HEK293 (cell line): ENCODE results near the gene IZUMO2.

Experiments used
- CTCF ChIA-PET: fragments of 350-600 bp; formaldehyde crosslinking; extraction: SDS; loops from one replicate; lab custom pipeline; 2021; ENCODE audit warnings: antibody characterized with exemption; lab: Yijun Ruan, JAX
- POLR2A ChIA-PET: fragments of 300-600 bp; formaldehyde crosslinking; extraction: SDS; loops from one replicate; lab custom pipeline; 2020; ENCODE audit warnings: antibody characterized with exemption, inconsistent platforms; lab: Yijun Ruan, JAX
- H3K27ac ChIP-seq: fragments of 200-500 bp; sonication (Bioruptor generic); 2 replicates; pipeline ENCODE4 v1.5.1; 2014; ENCODE audit warnings: low read depth, low read length, control low read depth, inconsistent platforms; ENCODE audit errors: extremely low read depth
- H3K36me3 ChIP-seq, 2 experiments: fragments of 200-500 bp in 1 of 2; sonication (Bioruptor generic) in 1 of 2; 1 replicate in 1 of 2; 2 replicates in 1 of 2; pipeline ENCODE4 v1.5.1; 2014 to 2017; ENCODE audit warnings: inconsistent platforms in 2 of 2, low read length in 2 of 2; ENCODE audit not compliant: control insufficient read depth in 2 of 2, insufficient read depth in 1 of 2
- H3K4me1 ChIP-seq: fragments of 200-500 bp; sonication (Bioruptor generic); 2 replicates; pipeline ENCODE4 v1.5.1; 2014; ENCODE audit warnings: mild to moderate bottlenecking, low read length, inconsistent platforms; ENCODE audit not compliant: control insufficient read depth, insufficient read depth
- H3K4me3 ChIP-seq: 2 replicates; pipeline ENCODE4 v1.5.1; 2011; ENCODE audit warnings: low read depth, mild to moderate bottlenecking, control low read depth, low read length, moderate library complexity
- H3K9me3 ChIP-seq: fragments of 200-500 bp; sonication (Bioruptor generic); 2 replicates; pipeline ENCODE4 v1.5.1; 2014; ENCODE audit warnings: low read depth, low read length, inconsistent platforms; ENCODE audit not compliant: control insufficient read depth, insufficient read depth
- FEZF1 ChIP-seq: fragments of 450-650 bp; formaldehyde crosslinking; IDR thresholded peaks from 2 replicates; pipeline ENCODE4 v1.5.1; 2016; ENCODE audit warnings: missing biosample characterization, missing genetic modification characterization
- GLI4 ChIP-seq: fragments of 450-650 bp; formaldehyde crosslinking; IDR thresholded peaks from 2 replicates; pipeline ENCODE4 v1.5.1; 2016; ENCODE audit warnings: missing biosample characterization, missing genetic modification characterization
- KLF8 ChIP-seq: fragments of 450-650 bp; formaldehyde crosslinking; IDR thresholded peaks from 2 replicates; pipeline ENCODE4 v1.5.1; 2016; ENCODE audit warnings: missing biosample characterization, missing genetic modification characterization
- PBX3 ChIP-seq: sonication (generic); formaldehyde crosslinking; IDR thresholded peaks from 2 replicates; pipeline ENCODE4 v1.8.1; 2022; ENCODE audit warnings: mild to moderate bottlenecking, moderate library complexity, missing genetic modification reagents
- ZBTB20 ChIP-seq: fragments of 450-650 bp; formaldehyde crosslinking; IDR thresholded peaks from 2 replicates; pipeline ENCODE4 v1.5.1; 2016; ENCODE audit warnings: missing biosample characterization, missing genetic modification characterization
- ZEB2 ChIP-seq: fragments of 450-650 bp; formaldehyde crosslinking; IDR thresholded peaks from 2 replicates; pipeline ENCODE4 v1.5.1; 2016; ENCODE audit warnings: missing biosample characterization, missing genetic modification characterization
- ZNF132 ChIP-seq: fragments of 450-650 bp; formaldehyde crosslinking; IDR thresholded peaks from 2 replicates; pipeline ENCODE4 v1.5.1; 2017; ENCODE audit warnings: missing biosample characterization, missing genetic modification characterization, borderline replicate concordance
- ZNF155 ChIP-seq: fragments of 450-650 bp; formaldehyde crosslinking; IDR thresholded peaks from 2 replicates; pipeline ENCODE4 v1.5.1; 2016; ENCODE audit warnings: missing biosample characterization, missing genetic modification characterization
- ZNF202 ChIP-seq: fragments of 450-650 bp; formaldehyde crosslinking; IDR thresholded peaks from 2 replicates; pipeline ENCODE4 v1.5.1; 2016; ENCODE audit warnings: missing biosample characterization, missing genetic modification characterization, borderline replicate concordance
- ZNF223 ChIP-seq: fragments of 450-650 bp; formaldehyde crosslinking; IDR thresholded peaks from 2 replicates; pipeline ENCODE4 v1.5.1; 2016; ENCODE audit warnings: missing biosample characterization, missing genetic modification characterization
- ZNF280C ChIP-seq: fragments of 450-650 bp; formaldehyde crosslinking; IDR thresholded peaks from 2 replicates; pipeline ENCODE4 v1.5.1; 2016; ENCODE audit warnings: missing biosample characterization, missing genetic modification characterization
- ZNF335 ChIP-seq: fragments of 450-650 bp; formaldehyde crosslinking; conservative IDR thresholded peaks from 2 replicates; pipeline ENCODE4 v1.5.1; 2016; ENCODE audit warnings: missing biosample characterization, missing genetic modification characterization
- ZNF350 ChIP-seq: fragments of 450-650 bp; formaldehyde crosslinking; IDR thresholded peaks from 2 replicates; pipeline ENCODE4 v1.5.0; 2017; ENCODE audit warnings: missing biosample characterization, mild to moderate bottlenecking, missing genetic modification characterization
- ZNF449 ChIP-seq: fragments of 450-650 bp; formaldehyde crosslinking; IDR thresholded peaks from 2 replicates; pipeline ENCODE4 v1.5.1; 2017; ENCODE audit warnings: missing biosample characterization, mild to moderate bottlenecking, missing genetic modification characterization, moderate library complexity
- ZNF48 ChIP-seq: fragments of 450-650 bp; formaldehyde crosslinking; IDR thresholded peaks from 2 replicates; pipeline ENCODE4 v1.5.1; 2016; ENCODE audit warnings: missing biosample characterization, missing genetic modification characterization
- ZNF510 ChIP-seq: fragments of 450-650 bp; formaldehyde crosslinking; IDR thresholded peaks from 2 replicates; pipeline ENCODE4 v1.5.1; 2018; ENCODE audit warnings: mild to moderate bottlenecking, missing genetic modification characterization, missing biosample characterization; ENCODE audit not compliant: insufficient replicate concordance
- ZNF514 ChIP-seq: fragments of 450-650 bp; formaldehyde crosslinking; IDR thresholded peaks from 2 replicates; pipeline ENCODE4 v1.5.1; 2016; ENCODE audit warnings: missing biosample characterization, missing genetic modification characterization
- ZNF549 ChIP-seq: fragments of 450-650 bp; IDR thresholded peaks from 2 replicates; pipeline ENCODE4 v1.5.1; 2018; ENCODE audit warnings: missing biosample characterization, missing genetic modification characterization, mild to moderate bottlenecking, inconsistent platforms, moderate library complexity
- ZNF555 ChIP-seq: fragments of 450-650 bp; formaldehyde crosslinking; conservative IDR thresholded peaks from 2 replicates; pipeline ENCODE4 v1.5.1; 2017; ENCODE audit warnings: missing biosample characterization, mild to moderate bottlenecking, missing genetic modification characterization, inconsistent platforms
- ZNF692 ChIP-seq: fragments of 450-650 bp; formaldehyde crosslinking; IDR thresholded peaks from 2 replicates; pipeline ENCODE4 v1.5.1; 2016; ENCODE audit warnings: missing biosample characterization, missing genetic modification characterization
- ZNF768 ChIP-seq: fragments of 450-650 bp; formaldehyde crosslinking; IDR thresholded peaks from 2 replicates; pipeline ENCODE4 v1.5.1; 2018; ENCODE audit warnings: missing biosample characterization, mild to moderate bottlenecking, missing genetic modification characterization
- ZNF785 ChIP-seq: fragments of 450-650 bp; formaldehyde crosslinking; IDR thresholded peaks from 2 replicates; pipeline ENCODE4 v1.5.1; 2016; ENCODE audit warnings: missing biosample characterization, missing genetic modification characterization
- ZNF792 ChIP-seq: fragments of 450-650 bp; formaldehyde crosslinking; IDR thresholded peaks from 2 replicates; pipeline ENCODE4 v1.5.1; 2016; ENCODE audit warnings: missing biosample characterization, missing genetic modification characterization
- TF ChIP-seq, protein P1 (sequence below): fragments of 450-650 bp; formaldehyde crosslinking; IDR thresholded peaks from 2 replicates; pipeline ENCODE4 v1.5.1; 2016; ENCODE audit warnings: missing biosample characterization, missing genetic modification characterization

IZUMO2 gene

DNA sequence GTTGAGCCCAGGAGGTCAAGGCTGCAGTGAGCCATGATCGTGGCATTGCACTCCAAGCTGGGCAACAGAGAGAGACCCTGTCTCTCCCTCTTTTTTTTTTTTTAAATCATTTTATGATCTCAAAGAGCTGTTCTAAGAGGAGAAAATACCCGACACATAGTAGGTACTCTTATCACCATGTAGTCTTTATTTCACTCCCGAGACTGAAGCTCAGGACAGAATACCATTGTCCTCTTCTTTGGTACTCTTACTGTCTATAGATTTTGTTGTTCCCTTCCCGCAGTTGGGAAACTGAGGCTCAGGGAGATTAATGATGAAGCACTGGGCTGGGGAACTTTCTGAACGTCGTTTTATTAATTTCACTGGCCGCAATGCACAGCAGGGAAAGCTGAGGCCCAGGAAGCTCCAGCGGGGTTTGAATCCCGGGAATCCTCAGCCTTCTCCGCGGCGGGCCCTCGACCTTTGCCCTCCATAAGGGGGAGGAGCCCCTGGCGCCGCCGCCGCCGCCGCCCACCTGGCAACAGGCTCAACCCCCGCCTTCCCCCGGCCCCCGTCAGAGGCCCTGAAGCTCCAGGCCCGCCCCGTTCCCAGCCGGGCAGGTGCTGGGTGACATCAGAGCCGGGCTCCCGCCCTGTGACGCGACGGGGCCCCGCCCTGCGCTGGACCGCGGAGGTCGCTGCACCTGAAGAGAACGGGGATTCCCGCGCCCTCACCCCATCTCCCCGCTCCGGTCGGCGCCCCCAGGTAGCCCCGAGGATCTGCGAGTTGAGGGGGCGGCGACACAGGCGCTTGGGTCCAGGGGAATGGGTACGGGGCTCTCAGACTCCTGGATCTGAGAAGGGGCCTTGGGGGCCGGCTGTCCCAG is 42.0 kb upstream of the IZUMO2 start:
- Histone ChIP-seq H3K36me3 (no peaks in the 10 kb centered on the region), H3K4me3 (peak overlapping the region; percentile 42), H3K4me1 (0 out of 2 replicates have a peak, but pooled peaks cover 3% of the 10 kb centered on the region)
- TF ChIP-seq ZNF280C (tag by site-specific recombination) (no peak), ZNF555 (no peak), ZNF350 (tag by site-specific recombination) (no peak), ZNF792 (tag by site-specific recombination) (no peak), ZNF510 (no peak), ZNF549 (tag by site-specific recombination) (no peak), KLF8 (tag by site-specific recombination) (no peak), ZNF132 (tag by site-specific recombination) (no peak), ZBTB20 (tag by site-specific recombination) (no peak)
- TF ChIP-seq, all 188 proteins: peak for 0
- no peaks in the 10 kb centered on the region for H3K9me3 ChIP-seq
- ChIA-PET CTCF (interaction anchor here (0.6 to 1.4 kb wide), 6 partner anchors 9 to 57 kb away, joined by 3 to 7 read pairs (median 3); no protein-coding TSS in a partner anchor), POLR2A (interaction anchor here (0.6 to 1.3 kb wide), 3 partner anchors 16 to 107 kb away, joined by 3 read pairs; no protein-coding TSS in a partner anchor)
- H3K27ac ChIP-seq: no peak overlapping the region

- POLR2A ChIA-PET: interaction anchor here (1.2 kb wide), 2 partner anchors 31 to 180 kb away, joined by 4 to 8 read pairs; partner anchors contain the start of gene POLD1
- Histone ChIP-seq H3K4me3 (peak overlapping the region; percentile 53; the same call in 1 of the 2 replicates), H3K9me3 (no peaks in the 10 kb centered on the region), H3K4me1 (peaks cover 3% of the 10 kb centered on the region; the same call in 1 of the 2 replicates), H3K27ac (no peak overlapping the region), H3K36me3 (no peaks in the 10 kb centered on the region)
- CTCF ChIA-PET: interaction anchor here (1.0 kb wide), 1 partner anchor 39 kb away, joined by 7 read pairs; no protein-coding TSS in a partner anchor
- TF ChIP-seq ZNF202 (tag by site-specific recombination): no peak
- TF ChIP-seq FEZF1 (tag by site-specific recombination): no peak
- TF ChIP-seq ZNF155: no peak
- 0 out of 2 replicates have a peak, but pooled peaks have one; percentile 2 for TF ChIP-seq ZNF692
- TF ChIP-seq ZNF785 (tag by site-specific recombination): no peak
- no peak for TF ChIP-seq PBX3 (CRISPR knock-in tag)
- TF ChIP-seq ZNF514 (tag by site-specific recombination): no peak
- 0 out of 2 replicates have a peak, but pooled peaks have one; percentile 53 for TF ChIP-seq ZNF335
- TF ChIP-seq ZNF48 (tag by site-specific recombination): no peak
- TF ChIP-seq, protein P1, sequence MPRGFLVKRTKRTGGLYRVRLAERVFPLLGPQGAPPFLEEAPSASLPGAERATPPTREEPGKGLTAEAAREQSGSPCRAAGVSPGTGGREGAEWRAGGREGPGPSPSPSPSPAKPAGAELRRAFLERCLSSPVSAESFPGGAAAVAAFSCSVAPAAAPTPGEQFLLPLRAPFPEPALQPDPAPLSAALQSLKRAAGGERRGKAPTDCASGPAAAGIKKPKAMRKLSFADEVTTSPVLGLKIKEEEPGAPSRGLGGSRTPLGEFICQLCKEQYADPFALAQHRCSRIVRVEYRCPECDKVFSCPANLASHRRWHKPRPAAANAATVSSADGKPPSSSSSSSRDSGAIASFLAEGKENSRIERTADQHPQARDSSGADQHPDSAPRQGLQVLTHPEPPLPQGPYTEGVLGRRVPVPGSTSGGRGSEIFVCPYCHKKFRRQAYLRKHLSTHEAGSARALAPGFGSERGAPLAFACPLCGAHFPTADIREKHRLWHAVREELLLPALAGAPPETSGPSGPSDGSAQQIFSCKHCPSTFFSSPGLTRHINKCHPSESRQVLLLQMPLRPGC (tag by site-specific recombination): no peak
- 0 out of 2 replicates have a peak, but pooled peaks have one; percentile 3 for TF ChIP-seq ZNF768 (tag by site-specific recombination)
- no peak for TF ChIP-seq ZNF449 (tag by site-specific recombination)
- TF ChIP-seq ZNF223 (tag by site-specific recombination): no peak
- TF ChIP-seq ZEB2: no peak
- no peak for TF ChIP-seq GLI4 (tag by site-specific recombination)
Measured at GRCh38 chr19:50204081-50204428, 41.0 kb upstream of the IZUMO2 start.
